ENCODE measurements around the gene COX7A2. TPM values are rescaled to one million over a fixed set of nuclear protein-coding genes. Genes with fewer than 3 reads are reported as not detected.

Gene COX7A2
- total and polyA plus RNA-seq, 2 of the 13 experiments (the other 11 are each of a cell fraction or from before 2014, with no cell fraction given): 407 to 556 TPM

DNA sequence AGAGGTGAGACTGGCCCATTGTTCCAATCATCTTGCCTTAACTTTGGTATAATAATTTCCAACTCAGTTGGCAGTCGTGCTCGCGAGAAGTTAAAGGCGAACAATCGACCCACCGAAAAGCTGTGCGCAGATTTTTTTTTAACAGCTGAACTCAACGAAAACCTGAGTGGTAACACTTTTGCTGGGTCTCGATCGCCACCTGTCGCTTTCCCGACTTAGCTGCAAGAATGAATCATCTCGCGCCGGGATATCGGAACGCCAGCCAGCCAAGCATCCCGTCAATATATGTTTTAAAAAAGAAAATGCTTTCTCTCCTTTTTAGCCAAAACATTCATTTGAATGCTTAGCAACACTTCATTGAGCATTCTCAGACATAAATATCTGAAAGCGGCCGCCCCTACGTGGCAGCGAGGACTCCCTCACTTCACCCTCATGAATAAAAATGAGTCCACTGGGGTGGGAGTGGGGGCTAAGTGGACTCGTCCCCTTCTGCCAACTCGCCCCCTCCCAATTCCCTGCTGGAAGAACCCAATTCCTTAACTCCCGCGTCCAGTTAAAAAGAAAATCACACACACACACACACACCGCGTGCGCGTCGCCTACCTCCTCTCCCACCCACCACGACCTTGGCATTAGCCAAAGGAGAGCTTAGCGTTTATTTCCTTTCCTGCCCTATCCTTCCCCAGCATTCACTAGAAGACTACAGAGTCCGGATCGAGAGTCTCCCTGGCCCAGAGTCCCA lies 39.2 kb downstream of the COX7A2 start (continued):
- TF ChIP-seq, protein P1, sequence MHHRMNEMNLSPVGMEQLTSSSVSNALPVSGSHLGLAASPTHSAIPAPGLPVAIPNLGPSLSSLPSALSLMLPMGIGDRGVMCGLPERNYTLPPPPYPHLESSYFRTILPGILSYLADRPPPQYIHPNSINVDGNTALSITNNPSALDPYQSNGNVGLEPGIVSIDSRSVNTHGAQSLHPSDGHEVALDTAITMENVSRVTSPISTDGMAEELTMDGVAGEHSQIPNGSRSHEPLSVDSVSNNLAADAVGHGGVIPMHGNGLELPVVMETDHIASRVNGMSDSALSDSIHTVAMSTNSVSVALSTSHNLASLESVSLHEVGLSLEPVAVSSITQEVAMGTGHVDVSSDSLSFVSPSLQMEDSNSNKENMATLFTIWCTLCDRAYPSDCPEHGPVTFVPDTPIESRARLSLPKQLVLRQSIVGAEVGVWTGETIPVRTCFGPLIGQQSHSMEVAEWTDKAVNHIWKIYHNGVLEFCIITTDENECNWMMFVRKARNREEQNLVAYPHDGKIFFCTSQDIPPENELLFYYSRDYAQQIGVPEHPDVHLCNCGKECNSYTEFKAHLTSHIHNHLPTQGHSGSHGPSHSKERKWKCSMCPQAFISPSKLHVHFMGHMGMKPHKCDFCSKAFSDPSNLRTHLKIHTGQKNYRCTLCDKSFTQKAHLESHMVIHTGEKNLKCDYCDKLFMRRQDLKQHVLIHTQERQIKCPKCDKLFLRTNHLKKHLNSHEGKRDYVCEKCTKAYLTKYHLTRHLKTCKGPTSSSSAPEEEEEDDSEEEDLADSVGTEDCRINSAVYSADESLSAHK (CRISPR knock-in tag; IDR thresholded peaks at IDR 0.05; ENCODE audit: borderline replicate concordance): no peak
- TF ChIP-seq NFYC (CRISPR knock-in tag; IDR thresholded peaks at IDR 0.05) (no peak), KAT7 (CRISPR knock-in tag; IDR thresholded peaks at IDR 0.05; ENCODE audit: borderline replicate concordance) (no peak), STAG1 (CRISPR knock-in tag; IDR thresholded peaks at IDR 0.05) (peak; percentile 82), SRF (IDR thresholded peaks at IDR 0.05; ENCODE audit: low read depth, low read length) (no peak), NRL (CRISPR knock-in tag; IDR thresholded peaks at IDR 0.05; ENCODE audit: borderline replicate concordance) (no peak), ZNF446 (CRISPR knock-in tag; IDR thresholded peaks at IDR 0.05) (no peak), IRX3 (CRISPR knock-in tag; IDR thresholded peaks at IDR 0.05; ENCODE audit: borderline replicate concordance, low read depth) (no peak), PAX8 (CRISPR knock-in tag; IDR thresholded peaks at IDR 0.05; ENCODE audit: borderline replicate concordance) (no peak), FOSL2 (CRISPR knock-in tag; IDR thresholded peaks at IDR 0.05) (peak; percentile 80)
- TF ChIP-seq, protein P2, sequence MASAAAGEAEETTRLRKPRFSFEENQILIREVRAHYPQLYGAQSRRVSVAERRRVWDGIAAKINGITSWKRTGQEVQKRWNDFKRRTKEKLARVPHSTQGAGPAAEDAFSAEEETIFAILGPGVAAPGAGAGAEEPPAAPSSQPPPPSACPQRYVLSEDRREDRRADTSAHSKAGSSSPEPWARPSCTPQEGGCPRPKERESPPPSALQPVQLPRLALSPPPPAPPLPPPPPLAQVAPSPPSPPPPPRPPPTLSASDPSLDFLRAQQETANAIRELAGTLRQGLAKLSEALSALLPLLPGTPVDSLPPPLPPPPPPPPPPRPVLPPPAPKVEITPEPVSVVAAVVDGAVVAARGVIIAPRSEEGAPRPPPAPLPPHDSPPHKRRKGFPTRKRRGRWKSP (CRISPR knock-in tag; IDR thresholded peaks at IDR 0.05): no peak
- TF ChIP-seq, protein P3, sequence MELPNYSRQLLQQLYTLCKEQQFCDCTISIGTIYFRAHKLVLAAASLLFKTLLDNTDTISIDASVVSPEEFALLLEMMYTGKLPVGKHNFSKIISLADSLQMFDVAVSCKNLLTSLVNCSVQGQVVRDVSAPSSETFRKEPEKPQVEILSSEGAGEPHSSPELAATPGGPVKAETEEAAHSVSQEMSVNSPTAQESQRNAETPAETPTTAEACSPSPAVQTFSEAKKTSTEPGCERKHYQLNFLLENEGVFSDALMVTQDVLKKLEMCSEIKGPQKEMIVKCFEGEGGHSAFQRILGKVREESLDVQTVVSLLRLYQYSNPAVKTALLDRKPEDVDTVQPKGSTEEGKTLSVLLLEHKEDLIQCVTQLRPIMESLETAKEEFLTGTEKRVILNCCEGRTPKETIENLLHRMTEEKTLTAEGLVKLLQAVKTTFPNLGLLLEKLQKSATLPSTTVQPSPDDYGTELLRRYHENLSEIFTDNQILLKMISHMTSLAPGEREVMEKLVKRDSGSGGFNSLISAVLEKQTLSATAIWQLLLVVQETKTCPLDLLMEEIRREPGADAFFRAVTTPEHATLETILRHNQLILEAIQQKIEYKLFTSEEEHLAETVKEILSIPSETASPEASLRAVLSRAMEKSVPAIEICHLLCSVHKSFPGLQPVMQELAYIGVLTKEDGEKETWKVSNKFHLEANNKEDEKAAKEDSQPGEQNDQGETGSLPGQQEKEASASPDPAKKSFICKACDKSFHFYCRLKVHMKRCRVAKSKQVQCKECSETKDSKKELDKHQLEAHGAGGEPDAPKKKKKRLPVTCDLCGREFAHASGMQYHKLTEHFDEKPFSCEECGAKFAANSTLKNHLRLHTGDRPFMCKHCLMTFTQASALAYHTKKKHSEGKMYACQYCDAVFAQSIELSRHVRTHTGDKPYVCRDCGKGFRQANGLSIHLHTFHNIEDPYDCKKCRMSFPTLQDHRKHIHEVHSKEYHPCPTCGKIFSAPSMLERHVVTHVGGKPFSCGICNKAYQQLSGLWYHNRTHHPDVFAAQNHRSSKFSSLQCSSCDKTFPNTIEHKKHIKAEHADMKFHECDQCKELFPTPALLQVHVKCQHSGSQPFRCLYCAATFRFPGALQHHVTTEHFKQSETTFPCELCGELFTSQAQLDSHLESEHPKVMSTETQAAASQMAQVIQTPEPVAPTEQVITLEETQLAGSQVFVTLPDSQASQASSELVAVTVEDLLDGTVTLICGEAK (IDR thresholded peaks at IDR 0.05): no peak
- TF ChIP-seq, protein P3 (CRISPR knock-in tag; IDR thresholded peaks at IDR 0.05): no peak
- TF ChIP-seq, protein P4, sequence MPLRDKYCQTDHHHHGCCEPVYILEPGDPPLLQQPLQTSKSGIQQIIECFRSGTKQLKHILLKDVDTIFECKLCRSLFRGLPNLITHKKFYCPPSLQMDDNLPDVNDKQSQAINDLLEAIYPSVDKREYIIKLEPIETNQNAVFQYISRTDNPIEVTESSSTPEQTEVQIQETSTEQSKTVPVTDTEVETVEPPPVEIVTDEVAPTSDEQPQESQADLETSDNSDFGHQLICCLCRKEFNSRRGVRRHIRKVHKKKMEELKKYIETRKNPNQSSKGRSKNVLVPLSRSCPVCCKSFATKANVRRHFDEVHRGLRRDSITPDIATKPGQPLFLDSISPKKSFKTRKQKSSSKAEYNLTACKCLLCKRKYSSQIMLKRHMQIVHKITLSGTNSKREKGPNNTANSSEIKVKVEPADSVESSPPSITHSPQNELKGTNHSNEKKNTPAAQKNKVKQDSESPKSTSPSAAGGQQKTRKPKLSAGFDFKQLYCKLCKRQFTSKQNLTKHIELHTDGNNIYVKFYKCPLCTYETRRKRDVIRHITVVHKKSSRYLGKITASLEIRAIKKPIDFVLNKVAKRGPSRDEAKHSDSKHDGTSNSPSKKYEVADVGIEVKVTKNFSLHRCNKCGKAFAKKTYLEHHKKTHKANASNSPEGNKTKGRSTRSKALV (CRISPR knock-in tag; IDR thresholded peaks at IDR 0.05): 0 out of 2 replicates have a peak, but pooled peaks have one; percentile 42

All from HepG2 (cell line).